NCI-H748 treated with DMSO at 0.1 percent for 48 hours (cell line): ENCODE measurements around the gene IQSEC1.
"Not testable (repeated sequence)": the region's sequence is repeated elsewhere in the genome, so short reads cannot be mapped to it uniquely, and the experiment has no call there.

Experiments used
- DNase-seq: peaks from one replicate; lab custom pipeline; 2025; lab: John Stamatoyannopoulos, UW

The IQSEC1 gene

GRCh38 chr3:12869035-12869621, 204.1 kb downstream of the IQSEC1 start:
- DNase-seq: no peak

- DNase-seq: peak; percentile 20
Observed at GRCh38 chr3:12868039-12869034, 204.9 kb downstream of the IQSEC1 start.

GRCh38 chr3:12866836-12867235, 206.4 kb downstream of the IQSEC1 start:
- no peak for DNase-seq

- DNase-seq: no peak
Observed at GRCh38 chr3:12865271-12865670, 208.0 kb downstream of the IQSEC1 start.

GRCh38 chr3:12862387-12862786, 210.8 kb downstream of the IQSEC1 start:
- DNase-seq: no peak

GRCh38 chr3:12861611-12862010, 211.6 kb downstream of the IQSEC1 start:
- DNase-seq: no peak

GRCh38 chr3:12859840-12860239, 213.4 kb downstream of the IQSEC1 start:
- DNase-seq: no peak

GRCh38 chr3:12856626-12857025, 216.6 kb downstream of the IQSEC1 start:
- no peak for DNase-seq

GRCh38 chr3:12854565-12854964, 218.7 kb downstream of the IQSEC1 start:
- DNase-seq: no peak

- DNase-seq: not testable (repeated sequence)
Observed at GRCh38 chr3:12853847-12854246, 219.4 kb downstream of the IQSEC1 start.

- DNase-seq: no peak
Observed at GRCh38 chr3:12852201-12852600, 221.0 kb downstream of the IQSEC1 start.
